Measurements from ENCODE around the gene FRAT2.
A peak's percentile ranks its signal among the peaks of the same experiment; 100 is the strongest.

The FRAT2 gene, protein sequence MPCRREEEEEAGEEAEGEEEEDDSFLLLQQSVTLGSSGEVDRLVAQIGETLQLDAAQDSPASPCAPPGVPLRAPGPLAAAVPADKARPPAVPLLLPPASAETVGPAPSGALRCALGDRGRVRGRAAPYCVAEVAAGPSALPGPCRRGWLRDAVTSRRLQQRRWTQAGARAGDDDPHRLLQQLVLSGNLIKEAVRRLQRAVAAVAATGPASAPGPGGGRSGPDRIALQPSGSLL

DNA sequence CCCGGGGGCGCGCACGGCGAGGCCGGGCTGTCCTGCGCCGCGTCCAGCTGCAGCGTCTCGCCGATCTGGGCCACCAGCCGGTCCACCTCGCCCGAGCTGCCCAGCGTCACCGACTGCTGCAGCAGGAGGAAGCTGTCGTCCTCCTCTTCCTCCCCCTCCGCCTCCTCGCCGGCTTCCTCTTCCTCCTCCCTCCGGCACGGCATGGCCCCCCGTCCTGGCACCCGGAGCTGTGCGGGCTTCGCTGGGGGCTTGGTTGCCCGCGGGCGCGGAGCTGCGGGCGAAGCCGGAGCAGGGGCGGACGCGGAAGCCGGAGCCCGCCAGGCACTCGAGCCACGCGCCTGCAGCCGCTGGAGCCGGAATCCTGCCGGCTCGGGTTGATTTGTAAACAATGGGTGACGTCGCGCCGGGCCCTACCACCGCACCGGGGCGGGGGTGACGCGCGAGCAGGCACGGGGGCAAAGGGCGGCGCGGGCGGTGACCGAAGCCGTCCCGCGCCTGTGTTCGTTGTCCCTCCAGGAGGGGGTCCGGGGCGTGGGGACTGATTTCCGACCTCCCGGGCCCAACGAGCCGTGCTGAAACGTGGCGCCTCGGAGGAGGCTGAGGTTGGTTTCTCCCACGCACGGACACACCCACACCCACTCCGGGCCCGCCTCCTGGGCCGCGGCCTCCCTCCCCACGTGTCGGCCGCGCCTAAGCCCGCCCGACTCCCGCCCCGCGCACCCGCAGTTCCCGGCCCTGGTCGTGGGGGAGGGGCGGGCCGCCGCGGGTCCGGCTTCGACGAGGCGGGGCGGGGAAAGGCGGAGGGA, at the start of gene FRAT2:
FRAT2 (minus strand) TSS at position 360 of the 806 bp plus-strand sequence; CDS start at position 203, 157 bp downstream.
- DNase-seq (ENCODE audit: low read depth in 2 of 2), result peak; percentile 76 to 82

DNA sequence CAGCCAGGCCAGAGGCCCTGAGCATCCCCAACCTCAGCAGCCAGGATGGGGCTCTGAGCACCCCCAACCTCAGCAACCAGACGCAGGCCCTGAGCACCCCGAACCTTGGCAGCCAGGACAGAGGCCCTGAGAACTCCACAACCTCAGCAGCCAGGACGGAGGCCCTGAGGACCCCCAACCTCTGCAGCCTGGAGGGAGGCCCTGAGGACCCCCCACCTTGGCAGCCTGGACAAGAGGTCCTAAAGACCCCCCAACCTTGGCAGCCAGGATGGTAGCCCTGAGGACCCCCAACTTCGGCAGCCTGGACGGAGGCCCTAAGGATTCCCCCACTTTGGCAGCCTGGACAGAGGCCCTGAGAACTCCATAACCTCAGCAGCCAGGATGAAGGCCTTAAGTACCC, 49.6 kb upstream of the FRAT2 start:
- no peak for DNase-seq (ENCODE audit: low read depth in 2 of 2)

DNA sequence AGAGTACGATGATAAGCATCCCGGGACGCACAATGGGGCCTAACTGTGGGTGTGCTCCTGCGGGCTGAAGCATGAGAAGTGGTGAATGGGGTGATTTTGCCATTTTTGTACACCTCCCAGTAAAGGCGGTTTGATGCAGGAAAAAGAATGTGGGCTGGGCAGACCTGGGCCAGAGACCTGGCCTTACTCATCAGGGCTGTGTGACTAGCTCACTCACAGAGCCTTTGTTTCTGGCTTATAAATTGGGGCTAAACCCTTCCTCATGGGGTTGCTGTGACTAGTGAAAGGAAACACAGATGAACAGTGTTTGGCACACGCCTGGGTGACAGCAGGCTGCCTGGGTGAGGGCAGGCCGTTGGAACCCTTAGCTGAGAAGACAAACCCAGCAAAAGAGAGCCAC, 48.6 kb upstream of the FRAT2 start:
- DNase-seq (ENCODE audit: low read depth in 2 of 2), result no peak

DNA sequence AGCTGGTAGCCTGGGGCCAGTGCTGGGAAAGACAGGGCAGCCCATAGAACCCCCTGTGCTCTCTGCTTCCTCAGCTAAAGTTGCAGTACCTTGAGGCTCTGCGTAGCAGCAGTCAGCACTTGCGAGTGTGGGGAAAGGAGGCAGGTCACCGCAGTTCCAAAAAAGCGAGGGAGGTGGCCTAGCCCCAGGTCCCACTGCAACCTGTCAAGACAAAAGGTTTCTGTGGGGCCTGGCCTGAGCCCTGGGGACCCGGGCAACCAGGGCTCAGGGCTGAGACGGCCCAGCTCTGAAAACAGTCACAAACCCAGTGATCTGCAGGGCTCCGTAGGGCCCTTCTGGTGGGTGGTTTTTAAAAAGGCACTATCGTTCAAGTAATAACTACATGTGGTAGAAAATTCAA, 47.1 kb upstream of the FRAT2 start:
- DNase-seq (ENCODE audit: low read depth in 2 of 2), result no peak

DNA sequence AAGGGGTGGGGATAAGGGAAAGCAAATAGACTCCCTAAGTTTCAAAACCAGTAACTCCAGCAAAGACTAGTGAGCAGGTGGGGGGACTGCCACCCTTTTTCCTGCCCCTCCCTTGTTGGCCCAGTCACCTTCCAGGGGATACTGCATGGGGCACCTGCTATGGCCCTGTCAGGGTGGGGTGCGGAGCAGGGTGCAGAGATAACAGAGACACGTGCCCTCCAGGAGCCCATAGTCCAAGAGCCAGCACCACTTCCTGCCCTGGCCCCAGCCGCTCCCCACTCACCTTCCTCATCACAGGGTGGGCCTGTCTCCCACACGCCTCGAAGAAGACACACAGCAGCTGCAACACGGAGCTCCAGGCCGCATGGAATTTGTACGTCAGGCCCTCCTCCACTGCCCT, 46.0 kb upstream of the FRAT2 start:
- DNase-seq (ENCODE audit: low read depth in 2 of 2), result no peak

DNA sequence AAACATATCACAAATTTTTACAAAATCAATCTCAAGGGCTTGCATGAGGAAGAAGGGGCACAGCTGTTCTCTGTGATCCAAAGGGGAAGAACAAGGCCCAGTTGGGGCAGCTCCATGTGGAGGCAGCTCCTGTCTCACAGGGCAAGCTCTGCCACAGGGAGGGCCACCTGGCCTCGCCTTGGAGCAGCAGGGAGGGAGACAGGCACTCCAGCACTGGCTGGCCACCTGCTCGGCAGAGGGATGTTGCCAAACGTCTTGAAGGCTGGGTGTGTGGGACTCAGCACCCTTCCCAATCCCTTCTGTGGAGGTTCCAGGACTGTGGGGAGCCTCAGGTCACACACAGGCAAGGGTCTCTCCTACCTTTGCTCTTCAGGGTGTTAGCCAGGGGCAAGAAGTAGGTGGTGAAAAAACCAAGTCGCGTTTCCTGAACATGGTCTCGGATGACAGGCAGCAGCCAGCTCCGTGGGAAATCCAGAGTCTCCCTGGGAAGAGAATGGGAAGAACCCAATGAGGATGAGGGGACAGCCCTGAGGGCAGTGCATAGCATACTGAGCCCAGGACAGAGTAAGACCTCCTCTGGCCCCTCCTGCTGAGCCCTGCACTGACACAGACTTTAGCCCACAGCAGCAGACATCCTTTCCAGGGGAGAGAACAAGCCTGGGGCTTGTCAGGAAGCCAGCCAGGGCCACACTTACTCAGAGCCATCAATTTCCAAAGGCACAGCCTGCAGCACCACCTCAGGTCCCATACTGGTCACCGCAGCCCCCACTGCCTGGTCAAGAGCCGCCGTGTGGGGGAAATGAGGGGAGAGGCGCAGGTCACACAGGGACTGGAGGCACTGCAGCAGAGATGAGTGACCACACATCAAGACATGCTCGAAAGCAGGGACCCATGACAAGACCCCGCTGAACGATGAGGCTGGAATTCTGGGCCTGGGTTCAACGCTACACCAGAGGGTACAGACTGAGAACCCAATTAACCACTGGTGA, 44.7 kb upstream of the FRAT2 start:
- no peak for DNase-seq (ENCODE audit: low read depth in 2 of 2)

DNA sequence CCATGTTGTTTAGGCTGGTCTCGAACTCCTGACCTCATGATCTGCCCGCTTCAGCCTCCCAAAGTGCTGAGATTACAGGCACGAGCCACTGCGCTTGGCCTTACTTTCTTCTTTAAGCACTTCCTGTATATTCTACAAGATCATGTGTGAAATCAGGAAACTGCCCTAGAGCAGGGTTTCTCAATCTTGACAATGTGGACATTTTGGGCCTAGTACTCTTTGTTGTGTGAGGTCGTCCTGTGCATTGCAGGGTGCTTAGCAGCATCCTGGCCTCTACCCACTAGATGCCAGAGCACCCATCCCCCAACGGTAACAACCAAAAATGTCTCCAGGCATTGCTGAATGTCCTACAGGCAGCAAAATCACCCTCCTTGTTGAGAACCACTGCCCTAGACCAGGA, 41.9 kb upstream of the FRAT2 start:
- no peak for DNase-seq (ENCODE audit: low read depth in 2 of 2)

DNA sequence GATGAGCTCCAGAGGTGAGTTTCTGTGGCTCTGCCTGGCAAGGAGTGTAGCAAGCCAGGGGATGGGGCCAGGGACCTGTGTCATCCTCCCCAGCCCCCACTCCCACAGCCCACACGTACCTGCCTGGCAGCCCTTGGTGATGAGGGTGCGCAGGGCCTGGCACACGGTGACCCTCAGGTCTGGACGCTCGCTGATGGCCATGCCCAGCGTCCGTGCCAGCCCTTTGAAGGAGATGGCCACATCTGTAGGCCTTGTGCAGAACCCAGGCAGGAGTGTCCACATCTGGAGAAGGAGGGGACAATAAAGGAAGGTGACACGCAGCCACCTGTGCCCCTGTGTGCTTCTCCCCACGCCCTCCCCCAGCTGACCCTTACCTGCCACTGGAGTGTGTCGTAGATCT, 38.9 kb upstream of the FRAT2 start:
- no peak for DNase-seq (ENCODE audit: low read depth in 2 of 2)

DNA sequence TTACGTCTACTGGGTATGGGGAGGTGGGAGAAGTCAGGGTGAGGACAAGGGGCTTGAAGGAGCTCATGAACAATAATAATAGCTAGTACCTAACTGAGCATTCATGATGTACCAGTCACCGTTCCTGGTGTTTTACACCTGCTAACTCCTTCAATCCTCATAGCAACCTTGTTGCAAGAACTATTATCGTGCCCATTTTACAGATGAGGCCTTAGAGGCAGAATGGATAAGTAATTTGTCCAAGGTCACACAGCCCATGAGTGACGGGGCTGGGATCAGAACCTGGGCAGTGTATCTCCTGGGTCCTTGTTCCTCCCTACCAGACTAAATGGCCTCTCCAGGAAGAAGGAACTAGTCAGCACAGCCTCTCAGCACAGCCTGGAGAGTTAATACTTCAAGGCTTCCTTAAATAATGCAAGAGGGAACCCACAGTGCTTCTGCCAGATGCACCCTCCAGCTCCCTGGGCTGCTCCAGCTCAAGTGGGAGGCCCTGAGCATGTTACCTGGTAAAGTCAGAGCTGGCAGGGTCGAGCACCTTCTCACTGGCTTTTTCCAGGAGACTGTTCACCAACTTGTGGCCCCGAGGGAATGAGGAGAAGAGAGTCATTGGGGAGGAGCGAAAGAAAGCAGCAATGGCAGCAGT, 37.8 kb upstream of the FRAT2 start:
- no peak for DNase-seq (ENCODE audit: low read depth in 2 of 2)

DNA sequence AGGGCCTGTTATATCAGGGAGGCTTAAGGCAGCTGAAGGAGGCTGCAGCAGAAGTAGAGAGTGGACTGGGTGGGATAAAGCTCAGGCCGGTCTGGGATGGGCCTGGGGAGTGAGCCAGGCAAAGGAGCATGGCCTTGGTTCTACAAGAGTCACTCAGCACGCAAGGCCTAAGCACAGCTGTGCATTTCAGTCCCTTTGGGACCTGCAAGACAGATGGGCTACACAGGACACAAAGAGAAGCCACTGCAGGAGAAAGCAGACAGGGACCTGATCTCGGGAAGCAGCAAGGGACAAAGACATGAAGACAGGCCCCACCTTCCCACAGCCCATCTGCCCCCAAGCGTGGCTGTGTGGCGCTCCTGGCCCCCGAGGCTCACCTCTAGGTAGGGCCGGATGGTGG, 37.2 kb upstream of the FRAT2 start:
- DNase-seq (ENCODE audit: low read depth in 2 of 2), result no peak

DNA sequence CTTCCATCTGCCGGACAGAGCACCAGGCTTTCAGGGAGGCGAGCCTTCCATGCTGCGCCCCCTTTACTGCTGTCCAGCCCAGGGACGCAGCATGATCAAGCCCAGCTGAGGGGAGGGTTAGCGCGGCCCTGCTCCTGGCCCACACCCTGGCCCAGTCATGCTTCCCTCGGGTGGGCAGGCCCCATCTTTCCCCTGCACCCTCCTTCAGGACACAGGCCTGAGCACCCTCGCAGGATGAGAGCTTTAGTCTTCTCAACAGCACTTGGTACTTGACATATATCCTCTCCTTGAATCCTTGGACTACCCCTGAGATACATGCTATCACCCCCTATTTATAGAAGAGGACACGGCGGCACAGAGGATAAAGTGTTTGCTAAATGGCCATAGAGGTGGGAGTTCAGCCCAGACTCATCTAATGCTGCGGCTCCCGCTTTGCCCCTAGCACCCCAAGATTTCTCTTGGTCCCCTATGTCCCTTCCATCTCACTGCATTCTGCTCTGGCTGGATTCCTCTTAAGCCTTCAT, 32.7 kb upstream of the FRAT2 start:
- no peak for DNase-seq (ENCODE audit: low read depth in 2 of 2)

DNA sequence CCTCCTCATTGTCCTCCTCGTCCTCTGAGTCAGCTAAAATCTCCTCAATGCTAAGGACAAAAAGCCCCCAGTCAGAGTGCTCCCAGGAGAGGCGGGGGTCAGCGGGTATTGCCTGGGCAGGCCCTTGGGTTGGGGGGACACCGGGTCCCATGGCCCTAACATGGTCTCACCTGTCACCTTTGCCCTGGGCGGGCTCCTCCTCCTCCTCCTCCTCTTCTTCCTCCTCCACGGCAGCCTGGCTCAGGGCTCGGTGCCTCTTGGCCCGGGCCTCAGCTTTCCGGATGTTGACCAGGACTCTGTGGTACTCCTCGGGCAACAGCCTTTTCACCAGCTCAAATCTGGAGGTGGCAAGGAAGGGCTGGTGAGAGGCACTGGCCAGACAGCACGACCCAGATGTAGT, 32.0 kb upstream of the FRAT2 start:
- no peak for DNase-seq (ENCODE audit: low read depth in 2 of 2)

DNA sequence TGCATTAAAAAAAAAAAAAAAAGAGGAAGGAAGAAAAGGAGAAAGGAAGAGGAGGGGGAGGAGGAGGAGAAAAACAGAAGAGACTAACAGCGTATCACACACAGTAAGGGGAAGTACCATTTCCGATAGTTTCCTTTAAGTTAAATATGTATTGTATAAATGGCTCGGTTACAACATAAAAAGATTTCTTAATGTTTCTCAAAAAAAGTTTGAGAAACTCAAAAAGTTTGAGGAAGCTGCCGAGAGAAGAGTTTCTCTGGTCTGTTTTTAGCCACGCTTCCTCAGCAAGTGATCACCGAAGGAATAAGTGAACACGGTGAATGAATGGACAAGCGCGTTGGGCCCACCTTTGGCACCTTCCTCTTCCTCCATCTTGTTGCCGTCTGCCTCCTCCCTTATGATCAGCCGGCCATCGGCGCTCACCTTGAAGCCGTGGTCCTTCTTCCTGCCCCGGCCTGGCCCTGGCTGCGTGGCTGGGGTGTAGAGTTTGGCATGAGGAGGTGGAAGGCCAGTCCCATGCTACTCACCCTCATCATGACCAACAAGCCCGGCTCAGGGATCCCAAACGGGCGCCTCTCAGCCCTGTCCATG, 31.3 kb upstream of the FRAT2 start:
- no peak for DNase-seq (ENCODE audit: low read depth in 2 of 2)

DNA sequence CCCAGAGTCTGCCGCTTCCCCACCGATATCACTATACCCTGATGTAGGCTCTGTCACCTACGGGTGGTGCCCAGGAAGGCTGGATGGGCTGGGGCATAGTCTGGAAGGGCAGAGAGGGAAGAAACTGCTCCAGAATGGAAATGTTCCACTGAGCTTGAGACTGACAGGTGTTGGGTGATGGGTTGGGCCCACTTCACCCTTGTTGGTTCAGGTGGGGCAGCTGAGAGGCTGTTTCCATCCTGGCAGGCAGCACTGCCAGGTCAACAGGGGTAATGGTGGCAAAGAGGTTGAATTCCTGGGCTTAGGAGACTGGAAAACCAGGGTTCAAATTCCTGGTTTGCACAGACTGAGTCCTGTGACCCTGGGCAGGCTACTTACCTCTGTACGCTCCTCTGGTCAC, 28.5 kb upstream of the FRAT2 start:
- DNase-seq (ENCODE audit: low read depth in 2 of 2), result no peak

DNA sequence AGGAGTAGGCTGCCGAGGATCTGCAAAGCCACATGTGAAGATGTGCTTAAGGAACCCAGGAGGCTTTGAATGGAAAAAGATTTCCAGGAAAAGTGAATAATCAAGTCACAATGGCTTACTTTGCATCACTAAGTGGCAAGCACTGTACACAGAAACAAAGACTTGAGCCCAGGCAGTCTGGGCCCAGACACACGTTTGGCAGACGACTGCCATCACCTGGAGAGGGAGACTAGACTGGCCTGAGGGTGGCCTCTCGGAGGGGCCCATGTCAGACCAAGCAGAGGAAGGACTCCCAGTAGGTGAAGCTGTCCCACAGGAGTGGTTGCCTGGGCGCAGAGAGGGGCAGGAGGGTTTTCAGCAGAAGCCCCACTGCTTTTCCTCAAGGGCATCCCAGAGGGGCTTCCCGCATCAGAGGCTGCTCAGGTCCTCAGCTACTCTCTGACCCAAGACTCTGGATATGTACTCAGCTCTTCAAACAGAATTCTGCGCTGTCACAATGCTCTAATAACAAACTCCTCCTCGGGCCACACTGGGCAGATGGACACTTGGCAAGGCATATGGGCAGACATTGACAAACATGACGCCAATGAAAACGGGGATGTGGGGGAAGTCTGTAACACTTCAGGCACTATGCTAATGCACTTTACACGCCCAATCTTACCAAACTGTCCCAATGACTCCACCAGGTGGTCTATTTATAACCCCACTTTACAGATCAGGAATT, 27.9 kb upstream of the FRAT2 start:
- DNase-seq (ENCODE audit: low read depth in 2 of 2), result no peak

DNA sequence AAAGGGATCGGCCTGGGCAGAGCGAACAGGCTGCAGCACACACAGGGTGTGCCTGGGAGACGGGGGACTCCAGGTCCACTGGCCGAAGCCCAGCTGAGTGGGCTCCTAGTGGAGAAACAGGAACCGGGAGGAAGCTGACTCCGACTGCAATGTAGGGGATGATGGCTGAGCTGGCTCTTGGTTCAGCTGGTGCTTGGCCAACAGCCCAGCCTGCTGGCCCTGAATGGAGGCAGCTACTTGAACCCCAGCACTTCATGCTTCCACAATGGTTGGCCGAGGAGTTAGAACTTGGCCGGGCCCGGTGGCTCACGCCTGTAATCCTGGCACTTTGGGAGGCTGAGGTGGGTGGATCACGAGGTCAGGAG, 27.0 kb upstream of the FRAT2 start:
- DNase-seq (ENCODE audit: low read depth in 2 of 2), result no peak

DNA sequence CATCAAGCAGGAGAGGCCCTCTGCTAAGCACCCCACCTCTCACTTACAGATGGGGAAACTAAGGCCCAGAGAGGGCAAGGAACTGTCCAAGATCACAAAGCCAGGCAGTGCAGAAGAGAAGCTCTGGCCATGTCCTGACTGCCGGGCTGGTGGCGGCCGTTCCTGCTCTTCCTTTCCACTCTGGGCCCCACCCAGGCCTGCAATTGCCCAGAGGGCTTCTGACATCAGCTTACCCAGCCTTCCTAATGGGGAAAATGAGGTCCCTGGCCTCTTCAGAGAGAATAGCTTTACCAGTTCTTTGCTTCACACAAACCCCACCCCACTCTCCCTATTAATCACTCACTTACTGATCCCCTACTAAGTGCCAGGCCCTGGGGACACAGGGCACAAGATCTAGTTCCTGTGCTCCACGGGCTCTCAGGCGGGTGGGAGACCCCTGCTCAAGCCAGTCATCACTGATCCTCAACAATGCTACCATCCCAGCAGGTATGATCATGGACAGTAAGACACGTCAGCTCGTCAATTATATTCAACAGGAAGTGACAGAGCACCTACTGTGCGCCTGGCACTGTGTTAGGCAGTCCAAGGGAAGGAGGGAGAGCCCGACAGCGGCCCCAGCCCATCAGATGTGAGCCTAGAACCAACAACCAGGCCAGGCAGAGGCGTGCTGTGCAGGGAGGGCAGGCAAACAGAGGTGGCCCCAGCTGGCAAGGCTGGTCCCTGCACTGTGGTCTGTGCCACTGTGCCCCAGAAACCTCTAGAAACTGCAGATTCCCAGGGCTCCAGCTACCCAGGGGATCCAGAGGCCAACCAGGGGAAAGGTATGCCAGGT, 26.4 kb upstream of the FRAT2 start:
- DNase-seq (ENCODE audit: low read depth in 2 of 2), result no peak

DNA sequence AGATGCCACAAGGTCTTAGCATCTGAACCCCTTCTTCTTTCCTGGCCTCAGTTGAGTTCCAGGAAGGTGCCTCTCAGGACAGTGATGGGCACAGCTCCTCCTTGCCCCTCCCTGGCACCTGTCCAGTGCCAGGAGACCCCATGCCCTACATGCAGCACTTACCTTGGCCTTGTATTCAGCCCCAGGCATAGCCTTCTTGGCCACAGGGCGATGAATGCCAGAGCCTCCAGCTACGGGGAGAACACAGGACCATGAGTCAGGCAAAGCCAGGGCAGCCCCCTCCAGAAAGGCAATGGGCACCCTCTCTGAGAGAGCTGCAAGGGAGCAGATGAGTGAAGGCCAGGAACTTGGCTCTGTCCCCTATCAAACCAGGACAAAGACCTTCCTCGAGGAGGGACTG, 24.3 kb upstream of the FRAT2 start:
- no peak for DNase-seq (ENCODE audit: low read depth in 2 of 2)

DNA sequence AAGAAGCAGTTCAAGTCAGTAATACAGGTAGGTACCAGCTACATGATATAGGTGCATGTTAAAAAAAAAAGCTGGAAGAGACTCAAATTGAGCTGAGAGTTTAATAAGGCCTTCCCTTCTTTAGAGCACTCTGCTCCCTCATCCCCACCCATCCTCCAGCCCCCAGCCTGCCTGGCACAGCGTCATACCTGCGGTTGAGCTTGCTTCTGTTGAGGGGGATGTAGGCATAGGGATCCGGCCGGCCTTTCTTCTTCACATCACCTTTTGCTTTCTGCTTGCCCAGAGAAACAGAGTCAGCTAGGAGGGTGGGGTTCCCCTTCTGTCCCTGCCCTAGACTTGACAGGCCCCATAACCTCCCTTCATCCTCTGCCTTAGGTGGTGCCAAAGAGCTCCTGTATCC, 23.8 kb upstream of the FRAT2 start:
- DNase-seq (ENCODE audit: low read depth in 2 of 2), result no peak

DNA sequence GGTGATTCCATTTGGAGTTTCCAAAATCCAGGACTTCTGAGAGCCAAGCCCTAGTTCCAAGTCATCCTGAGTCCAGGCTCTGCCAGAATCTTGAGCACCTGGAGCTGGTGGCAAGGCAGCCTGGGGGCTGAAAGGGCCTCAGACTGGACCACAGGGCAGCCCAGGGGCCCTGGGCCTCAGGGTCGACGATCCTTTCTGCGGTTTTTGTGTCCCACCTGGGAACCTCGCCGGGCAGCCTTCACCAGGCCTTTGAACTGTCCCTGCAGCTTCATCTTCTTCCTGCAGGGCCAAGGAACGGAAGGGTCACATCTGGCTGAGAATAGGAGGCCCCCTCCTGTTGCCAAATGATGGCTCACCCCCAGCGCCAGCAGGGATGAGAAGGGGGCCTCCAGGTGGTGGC, 22.4 kb upstream of the FRAT2 start:
- DNase-seq (ENCODE audit: low read depth in 2 of 2), result no peak

Measured in stimulated activated CD4-positive, alpha-beta T cell treated with anti-CD3 and anti-CD28 coated beads, Interleukin-4, amount 100 ng/mL, for 48 hours (primary cell).